GM19372 (cell line): ENCODE data around the gene TERF2IP.

Source experiments
- ATAC-seq: cut with Tn5 transposase; IDR thresholded peaks from one replicate; pipeline ENCODE4 v1.9.1; 2021; ENCODE audit warnings: mild to moderate bottlenecking, low read depth, moderate library complexity; ENCODE audit not compliant: unreplicated experiment

The TERF2IP gene

DNA sequence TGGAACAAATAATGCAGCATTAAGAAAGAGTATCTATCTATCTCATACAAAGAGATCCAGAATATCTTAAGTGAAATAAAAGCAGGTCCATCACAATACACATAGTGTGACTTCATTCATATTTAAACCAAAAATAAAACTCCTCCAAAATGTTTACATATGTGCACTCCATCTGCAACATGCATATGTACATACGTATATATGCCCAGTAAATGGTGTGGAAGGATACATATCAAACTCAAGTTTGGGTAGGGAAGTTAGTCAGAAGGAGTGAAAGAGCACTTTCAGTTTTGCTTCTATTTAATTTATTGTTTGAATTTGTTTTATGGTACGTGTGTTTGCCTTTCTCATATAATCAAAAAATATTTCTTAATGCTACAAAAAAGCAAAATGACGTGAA lies 12.5 kb upstream of the TERF2IP start:
- ATAC-seq, result no peak

DNA sequence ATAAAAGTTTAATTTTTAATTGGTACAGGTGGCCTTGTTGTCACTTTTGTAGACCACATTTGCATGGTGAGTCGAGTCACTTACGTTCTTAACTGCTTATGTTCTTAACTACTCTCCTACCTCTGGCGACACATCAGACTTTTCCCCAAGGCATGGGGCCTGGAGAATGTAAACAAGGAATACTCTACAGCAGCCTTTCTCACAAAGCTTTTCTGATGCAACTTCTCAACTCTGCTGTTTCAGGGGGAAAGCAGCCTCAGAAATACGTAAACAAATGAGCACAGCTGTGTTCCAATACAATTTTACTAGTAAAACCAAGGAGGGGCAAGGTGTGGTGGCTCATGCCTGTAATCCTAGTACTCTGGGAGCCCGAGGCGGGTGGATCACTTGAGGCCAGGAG lies 7.0 kb upstream of the TERF2IP start:
- ATAC-seq, result no peak

GRCh38 chr16:75644240-75645012 lies 3.1 kb upstream of the TERF2IP start:
- ATAC-seq, result no peak

DNA sequence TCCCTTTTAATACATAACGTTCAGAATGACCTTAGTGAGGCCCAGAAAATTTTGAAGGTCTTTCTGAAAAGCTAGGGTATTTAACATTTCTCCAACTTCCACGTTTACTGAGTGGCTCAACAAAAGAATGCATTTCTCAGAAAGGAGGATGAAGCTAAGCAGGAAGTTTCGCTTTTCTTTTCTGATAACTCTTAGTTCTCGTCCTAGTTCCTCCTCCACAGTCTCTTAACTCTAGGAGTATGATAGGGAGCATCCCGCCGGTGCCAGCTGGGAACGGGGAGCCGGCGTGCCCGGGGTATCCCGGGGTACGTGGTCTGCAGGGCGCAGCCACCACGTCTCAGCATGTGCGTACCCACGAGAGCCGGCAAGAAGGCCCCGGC lies 471 bp upstream of the TERF2IP start:
- ATAC-seq, result peak; percentile 19

GRCh38 chr16:75648265-75649076 lies 898 bp downstream of the TERF2IP start:
- ATAC-seq, result peak; percentile 23

GRCh38 chr16:75653922-75654321 lies 6.3 kb downstream of the TERF2IP start:
- ATAC-seq, result no peak

- no peak for ATAC-seq
Measured at GRCh38 chr16:75658175-75658574, 10.6 kb downstream of the TERF2IP start.

GRCh38 chr16:75660321-75660720 lies 12.7 kb downstream of the TERF2IP start:
- ATAC-seq, result no peak

- ATAC-seq, result no peak
Measured at GRCh38 chr16:75660726-75661302, 13.2 kb downstream of the TERF2IP start.

DNA sequence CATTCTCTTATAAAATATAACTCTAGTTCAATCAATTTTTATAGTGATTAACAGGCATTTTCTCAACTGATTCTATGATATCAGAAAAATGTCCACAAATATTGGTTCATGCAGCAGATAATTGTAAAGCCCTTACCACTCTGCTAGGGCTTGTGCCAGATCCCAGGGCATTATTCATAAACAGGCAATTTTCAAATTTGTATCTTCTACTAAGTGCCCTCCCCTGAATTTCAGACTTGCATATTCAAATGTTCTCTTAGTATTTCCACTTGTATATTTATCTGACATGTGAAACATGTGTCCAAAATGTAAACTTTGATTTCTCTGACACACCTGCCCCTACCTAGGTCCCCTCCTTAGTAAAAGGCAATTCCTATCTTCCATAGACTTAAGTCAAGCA lies 19.9 kb downstream of the TERF2IP start:
- no peak for ATAC-seq

- no peak for ATAC-seq
Measured at GRCh38 chr16:75676909-75677308, 29.3 kb downstream of the TERF2IP start, which contains the start of gene CPHXL2. Gene CPHXL2, minus strand, starts transcription at chr16:75677009. Its CDS starts 10 bp downstream, at chr16:75676999.

DNA sequence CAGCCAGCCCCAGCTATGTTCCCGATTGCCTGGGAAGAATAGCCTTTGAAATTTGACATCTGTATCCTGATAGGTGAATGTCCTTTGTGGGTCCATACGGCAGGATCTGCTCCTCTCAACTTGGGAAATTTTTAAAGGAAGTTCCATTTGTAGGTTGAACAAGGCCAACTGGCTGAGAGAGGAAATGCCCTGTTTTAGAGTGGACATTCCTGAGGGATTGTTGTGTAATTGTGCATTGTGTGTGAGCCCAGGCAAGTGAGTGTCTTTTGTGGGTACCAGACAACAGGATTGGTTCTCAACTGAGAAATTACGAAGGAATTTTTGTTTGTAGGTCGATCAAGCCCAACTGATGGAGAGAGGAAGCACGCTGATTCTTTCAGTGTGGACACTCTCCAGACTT lies 31.8 kb downstream of the TERF2IP start:
- no peak for ATAC-seq

DNA sequence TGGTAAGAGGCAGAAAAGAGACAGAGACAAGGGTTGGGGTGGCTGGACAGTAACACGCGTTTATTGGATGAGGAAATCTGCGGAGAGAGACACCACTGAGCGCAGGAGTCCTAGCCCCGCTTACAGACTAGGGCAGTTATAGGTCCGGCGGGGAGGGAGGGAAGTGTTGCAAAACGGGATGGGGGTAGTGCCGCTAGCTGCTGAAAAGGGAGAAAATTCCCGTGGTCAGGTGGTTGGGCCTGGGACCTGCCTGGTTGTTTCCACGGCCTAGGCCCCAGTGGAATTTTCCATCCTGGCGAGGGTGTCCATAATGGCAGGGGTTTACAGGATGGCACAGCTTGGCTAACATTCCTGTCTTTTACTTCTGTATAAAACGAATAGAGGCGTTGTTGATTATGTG lies 34.7 kb downstream of the TERF2IP start:
- no peak for ATAC-seq

- ATAC-seq, result no peak
Measured at GRCh38 chr16:75687361-75687760, 39.8 kb downstream of the TERF2IP start.

DNA sequence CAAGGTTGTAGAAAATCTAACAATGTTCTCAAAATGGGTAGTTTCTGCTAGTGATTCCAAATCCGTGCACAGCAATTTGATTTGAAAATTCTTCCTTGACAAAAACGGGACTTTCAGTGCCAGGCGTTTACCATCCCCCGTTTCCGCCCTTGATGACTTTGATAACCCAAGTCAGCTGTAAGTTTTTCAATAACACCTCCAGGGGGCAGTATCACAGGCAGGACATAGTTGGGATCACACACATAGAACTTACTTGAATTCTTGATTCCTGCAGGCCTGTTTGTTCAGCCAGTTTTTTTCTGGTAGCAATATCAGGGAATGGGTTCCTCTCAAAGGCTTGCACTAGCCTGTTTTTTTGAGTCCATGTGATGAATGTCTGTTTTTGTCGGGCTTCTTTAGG lies 48.1 kb downstream of the TERF2IP start:
- ATAC-seq, result no peak

DNA sequence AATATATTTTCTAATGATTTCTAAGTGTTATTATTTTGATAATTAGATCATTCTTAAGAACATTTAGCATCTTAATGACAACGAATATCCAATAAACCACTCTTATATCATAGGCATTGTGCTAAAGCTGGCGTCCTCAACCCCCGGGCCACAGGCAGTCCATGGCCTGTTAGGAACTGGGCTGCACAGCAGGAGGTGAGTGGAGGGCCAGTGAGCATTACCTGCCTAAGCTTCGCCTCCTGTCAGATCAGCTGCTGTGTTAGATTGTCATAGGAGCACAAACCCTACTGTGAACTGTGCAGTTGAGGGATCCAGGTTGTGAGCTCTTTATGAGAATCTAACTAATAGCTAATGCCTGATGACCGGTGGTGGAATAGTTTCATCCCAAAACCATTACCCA lies 50.0 kb downstream of the TERF2IP start:
- no peak for ATAC-seq

- no peak for ATAC-seq
Measured at GRCh38 chr16:75701361-75701760, 53.8 kb downstream of the TERF2IP start, which contains the start of gene DUXB. Gene DUXB, minus strand, starts transcription at chr16:75701461. Its CDS starts 43 bp downstream, at chr16:75701418.

DNA sequence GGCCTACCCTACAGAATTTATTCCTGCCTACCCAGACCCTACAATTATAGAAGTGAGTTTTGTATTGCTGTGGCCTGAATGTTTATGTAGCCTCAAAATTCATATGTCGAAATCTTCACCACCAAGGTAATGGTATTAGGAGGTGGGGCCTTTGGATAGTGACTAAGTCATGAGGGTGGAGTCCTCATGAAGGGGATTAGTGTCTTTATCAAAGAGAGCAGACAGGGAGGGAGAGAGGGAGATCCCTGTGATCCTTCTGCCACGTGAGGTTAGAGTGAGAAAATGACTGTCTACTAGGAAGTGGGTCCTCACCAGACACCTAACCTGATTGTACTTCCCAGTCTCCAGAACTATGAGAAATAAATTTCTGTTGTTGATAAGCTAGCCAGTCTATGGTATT lies 54.7 kb downstream of the TERF2IP start:
- ATAC-seq, result no peak

- ATAC-seq, result no peak
Measured at GRCh38 chr16:75703306-75703705, 55.7 kb downstream of the TERF2IP start.
